ENCODE measurements around the gene RGS17.

GRCh38 chr6:153059757-153060156, 71.3 kb downstream of the RGS17 start:
- TF ChIP-seq CTCF (IDR thresholded peaks at IDR 0.05) (no peak), POLR2AphosphoS5 (IDR thresholded peaks at IDR 0.05) (no peak)

Data from breast epithelium (tissue), 3 donors.